GM12878 (cell line): Measurements from ENCODE around the gene ATL2. TPM values are rescaled to one million over a fixed set of nuclear protein-coding genes. Genes with fewer than 3 reads are reported as not detected.

Source experiments
- ATAC-seq: fragments of 200-7000 bp; cut with Tn5 transposase; 3 replicates; pipeline ENCODE4 v1.9.1; 2020; ENCODE audit warnings: mild to moderate bottlenecking, moderate library complexity
- BruUV-seq: library from RNA; stranded (reverse); fragments of 400-500 nt; replicated peaks from 2 replicates; lab custom pipeline; 2021; lab: Mats Ljungman, UMichigan
- CTCF ChIA-PET: fragments of 300-600 bp; sonication (Branson Sonifier 250); formaldehyde crosslinking; extraction: SDS; loops from one replicate; lab custom pipeline; 2021; ENCODE audit warnings: inconsistent platforms; lab: Yijun Ruan, JAX
- POLR2A ChIA-PET: fragments of 350-600 bp; formaldehyde crosslinking; extraction: SDS; loops from one replicate; lab custom pipeline; 2021; ENCODE audit warnings: inconsistent platforms; lab: Charles Lee
- RAD21 ChIA-PET: fragments of 300-600 bp; sonication (Branson Sonifier 250); formaldehyde crosslinking; loops from one replicate; lab custom pipeline; 2023; ENCODE audit warnings: antibody characterized with exemption; ENCODE audit not compliant: unreplicated experiment; lab: Charles Lee
- SMC1A ChIA-PET: fragments of 300-600 bp; sonication (Branson Sonifier 250); formaldehyde crosslinking; loops from one replicate; lab custom pipeline; 2023; ENCODE audit not compliant: unreplicated experiment, uncharacterized antibody; lab: Charles Lee
- DNase-seq: peaks from one replicate; pipeline ENCODE4 v3.0.0-alpha.2; 2011; ENCODE audit warnings: low read depth, low spot score
- FAIRE-seq: peaks from 3 replicates; lab custom pipeline; 2011; peaks lifted over from hg19 to GRCh38; lab: Jason Lieb, UNC
- H2AFZ ChIP-seq: 2 replicates; pipeline ENCODE4 v1.6.0; 2011; ENCODE audit warnings: low read depth, low read length, control low read depth; ENCODE audit not compliant: control insufficient read depth
- H3K27ac ChIP-seq: 2 replicates; pipeline ENCODE4 v1.5.1; 2011; ENCODE audit warnings: control low read depth; ENCODE audit not compliant: control insufficient read depth, insufficient read depth
- H3K27me3 ChIP-seq, 2 experiments: replicated peaks in 1 of 2; 2 replicates each; pipeline versions ENCODE4 v1.6.0 to v1.6.1; 2011; ENCODE audit warnings: low read length in 1 of 2; ENCODE audit not compliant: control insufficient read depth in 2 of 2, insufficient read depth in 2 of 2
- H3K36me3 ChIP-seq, 2 experiments: 2 replicates each; pipeline ENCODE4 v1.5.1; 2011; ENCODE audit warnings: low read length in 1 of 2; ENCODE audit not compliant: control insufficient read depth in 2 of 2, insufficient read depth in 2 of 2
- H3K4me1 ChIP-seq: 2 replicates; pipeline ENCODE4 v1.6.1; 2011; ENCODE audit warnings: mild to moderate bottlenecking, low read length, moderate library complexity, mixed read lengths; ENCODE audit not compliant: control insufficient read depth, insufficient read depth
- H3K4me2 ChIP-seq: 2 replicates; pipeline ENCODE4 v1.6.0; 2011; ENCODE audit warnings: control low read depth; ENCODE audit not compliant: control insufficient read depth, insufficient read depth
- H3K4me3 ChIP-seq: fragments of 200-600 bp; sonication (generic); 2 replicates; pipeline ENCODE4 v1.5.1; 2016
- H3K79me2 ChIP-seq: 2 replicates; pipeline ENCODE4 v1.6.0; 2011; ENCODE audit warnings: low read length; ENCODE audit not compliant: control insufficient read depth, insufficient read depth
- H3K9ac ChIP-seq: 2 replicates; pipeline ENCODE4 v1.8.0; 2011; ENCODE audit warnings: low read length, control low read depth, mixed read lengths; ENCODE audit not compliant: control insufficient read depth, insufficient read depth
- H3K9me3 ChIP-seq: replicated peaks from 3 replicates; pipeline ENCODE4 v1.5.1; 2011; ENCODE audit warnings: mild to moderate bottlenecking, low read length; ENCODE audit not compliant: control insufficient read depth, insufficient read depth
- H4K20me1 ChIP-seq: 2 replicates; pipeline ENCODE4 v1.6.0; 2011; ENCODE audit not compliant: control insufficient read depth, insufficient read depth
- BHLHE40 ChIP-seq, 2 experiments: fragments of 450-650 bp in 1 of 2; IDR thresholded peaks; 2 replicates each; pipeline ENCODE4 v1.6.1; 2011 to 2017; ENCODE audit warnings: low read depth in 2 of 2, borderline replicate concordance in 1 of 2, improper control_type of control experiment in 1 of 2, low read length in 1 of 2, mild to moderate bottlenecking in 1 of 2
- CREB1 ChIP-seq: IDR thresholded peaks from 2 replicates; pipeline ENCODE4 v1.6.1; 2012; ENCODE audit warnings: low read depth, mild to moderate bottlenecking, inconsistent platforms
- E2F8 ChIP-seq: fragments of 450-650 bp; IDR thresholded peaks from 2 replicates; pipeline ENCODE4 v1.6.1; 2018; ENCODE audit warnings: mild to moderate bottlenecking, low read depth, moderate library complexity; ENCODE audit not compliant: partially characterized antibody
- FOXK2 ChIP-seq: fragments of 450-650 bp; IDR thresholded peaks from 2 replicates; pipeline ENCODE4 v1.6.1; 2017; ENCODE audit warnings: mild to moderate bottlenecking, moderate library complexity
- IKZF1 ChIP-seq: fragments of 450-650 bp; conservative IDR thresholded peaks from 2 replicates; pipeline ENCODE4 v1.6.1; 2017; ENCODE audit warnings: antibody characterized with exemption, mild to moderate bottlenecking
- KAT2A ChIP-seq: conservative IDR thresholded peaks from 2 replicates; pipeline ENCODE4 v1.6.1; 2011; ENCODE audit warnings: low read depth, low read length; ENCODE audit not compliant: control insufficient read depth
- MAX ChIP-seq: IDR thresholded peaks from 2 replicates; pipeline ENCODE4 v1.6.1; 2012; ENCODE audit warnings: low read depth, low read length, improper control_type of control experiment
- MEF2A ChIP-seq: IDR thresholded peaks from 2 replicates; pipeline ENCODE4 v1.6.1; 2011; ENCODE audit warnings: low read depth, mild to moderate bottlenecking, low read length, moderate library complexity; ENCODE audit not compliant: insufficient read depth
- POLR2AphosphoS5 ChIP-seq: IDR thresholded peaks from 2 replicates; pipeline ENCODE4 v1.6.1; 2011; ENCODE audit warnings: mild to moderate bottlenecking, low read length, inconsistent platforms
- POU2F2 ChIP-seq: IDR thresholded peaks from 3 replicates; pipeline ENCODE4 v1.6.1; 2011; ENCODE audit warnings: low read depth, mild to moderate bottlenecking, low read length, borderline replicate concordance
- SKIL ChIP-seq: fragments of 450-650 bp; IDR thresholded peaks from 2 replicates; pipeline ENCODE4 v1.6.1; 2017; ENCODE audit warnings: mild to moderate bottlenecking, low read depth, inconsistent platforms; ENCODE audit not compliant: poor library complexity, severe bottlenecking
- SRF ChIP-seq, 2 experiments: IDR thresholded peaks; 2 replicates each; pipeline ENCODE4 v1.6.1; 2011; ENCODE audit warnings: low read depth in 2 of 2, low read length in 2 of 2, mild to moderate bottlenecking in 1 of 2, moderate library complexity in 1 of 2
- WGBS: methylation state at CpG from one replicate; pipeline ENCODE4 v1.1.6; 2016; ENCODE audit warnings: low lambda C conversion rate; ENCODE audit not compliant: insufficient replicate concordance, insufficient coverage; ENCODE audit errors: missing lambda C conversion rate; 5-methylcytosine and 5-hydroxymethylcytosine counted together
- in situ Hi-C: fragments of 300-500 bp; cut with MboI; formaldehyde crosslinking; loops from 9 replicates; pipeline ENCODE4 v1.14.3; 2018; ENCODE audit warnings: mixed read lengths
- intact Hi-C: fragments of 100-400 bp; cut with micrococcal nuclease; formaldehyde crosslinking; loops from one replicate; pipeline ENCODE4 v1.14.2; 2022; ENCODE audit not compliant: unreplicated experiment
- polyA plus RNA-seq, 11 experiments: library from polyadenylated mRNA; depleted of rRNA in 4 of 11; unstranded in 6 of 11; stranded (reverse) in 5 of 11; fragments of >200 nt; fragmentation: Nextera tagmentation in 4 of 11; fragmentation: Illumina TruSeq in 1 of 11; extraction: Ambion mirVana in 4 of 11; extraction: Trizol in 1 of 11; gene quantifications; 1 replicate in 1 of 11; 2 replicates in 10 of 11; pipeline versions ENCODE4 v1.2.1 to v1.2.3, GENCODE V29; 2011 to 2016; ENCODE audit warnings: inconsistent platforms in 2 of 11, missing spikeins in 2 of 11, low read depth in 1 of 11
- total RNA-seq, 4 experiments: library from RNA; depleted of rRNA in 3 of 4; stranded (reverse); fragments of >200 nt in 3 of 4; fragmentation: Illumina TruSeq in 1 of 4; extraction: Trizol in 1 of 4; gene quantifications; 2 replicates each; pipeline versions ENCODE4 v1.2.1 to v1.2.3, GENCODE V29; 2013 to 2021

The ATL2 gene
- total and polyA plus RNA-seq, 10 of the 15 experiments (the other 5 are each of a cell fraction or from before 2014, with no cell fraction given) = 8.6 to 51.5 (median 41.8) TPM

- Histone ChIP-seq H2AFZ (no peak overlapping the region), H3K79me2 (no peaks in the 10 kb centered on the region), H3K27ac (peak overlapping the region; percentile 57), H4K20me1 (no peaks in the 10 kb centered on the region)
- BruUV-seq = no TSS peak
- ATAC-seq (peak; percentile 28; the same call in 2 of the 3 replicates), FAIRE-seq (no peak)
- TF ChIP-seq MAX (no peak), E2F8 (no peak), SRF (IDR thresholded peaks at IDR 0.05; ENCODE audit: low read depth in 2 of 2, low read length in 2 of 2) (no peak), SKIL (no peak), FOXK2 (no peak), CREB1 (no peak), MEF2A (no peak), BHLHE40 (IDR thresholded peaks at IDR 0.05; ENCODE audit: borderline replicate concordance in 1 of 2, low read depth in 2 of 2, low read length in 1 of 2) (peak; percentile 50 to 60; a peak in 1 of 4 replicates), POLR2AphosphoS5 (0 out of 2 replicates have a peak, but pooled peaks have one; percentile 51), POU2F2 (peak; percentile 67; the same call in 1 of the 3 replicates), KAT2A (no peak), IKZF1 (no peak)
- TF ChIP-seq, all 136 proteins: peak for 3
- Histone ChIP-seq H3K9me3 (no peaks in the 10 kb centered on the region; the same call in 1 of the 3 replicates), H3K9ac (peak overlapping the region; percentile 22; the same call in 1 of the 2 replicates), H3K36me3 (no peaks in the 10 kb centered on the region), H3K4me1 (peaks cover 32% of the 10 kb centered on the region), H3K4me3 (no peak overlapping the region; the same call in 1 of the 2 replicates), H3K27me3 (no peaks in the 10 kb centered on the region), H3K4me2 (0 out of 2 replicates have a peak overlapping the region, but pooled peaks have one; percentile 45)
- no peak for DNase-seq
- CTCF ChIA-PET = interaction anchor here (1.2 to 1.3 kb wide), 3 partner anchors 14 to 865 kb away, joined by 3 to 4 read pairs (median 3); no protein-coding TSS in a partner anchor
- POLR2A ChIA-PET = no interaction called here
- SMC1A ChIA-PET = interaction anchor here (1.4 to 3.2 kb wide), 3 partner anchors 13 to 145 kb away, joined by 3 to 17 read pairs (median 4); no protein-coding TSS in a partner anchor
- RAD21 ChIA-PET = interaction anchor here (1.3 kb wide), 1 partner anchor 10 kb away, joined by 3 read pairs; no protein-coding TSS in a partner anchor
- in situ Hi-C loops (no loop called here), intact Hi-C loops (loop anchor here (2.0 to 5.0 kb wide), 2 partner anchors 76 to 94 kb away; no protein-coding TSS in a partner anchor)
- WGBS = 36% methylated on average over 2 of the region's 2 CpGs
Measured at GRCh38 chr2:38260972-38261371, 116.1 kb downstream of the ATL2 start.
